C4-2B (cell line): ENCODE data around the gene MVB12B.

Experiments
- H3K27ac ChIP-seq: fragments of 450-650 bp; 2 replicates; pipeline ENCODE4 v1.5.1; 2017
- ZFX ChIP-seq: fragments of 450-650 bp; IDR thresholded peaks from 2 replicates; pipeline ENCODE4 v1.6.1; 2017
- TF ChIP-seq, protein P1 (sequence below): fragments of 450-650 bp; conservative IDR thresholded peaks from 2 replicates; pipeline ENCODE4 v1.5.1; 2017; ENCODE audit warnings: mild to moderate bottlenecking

The MVB12B gene

DNA sequence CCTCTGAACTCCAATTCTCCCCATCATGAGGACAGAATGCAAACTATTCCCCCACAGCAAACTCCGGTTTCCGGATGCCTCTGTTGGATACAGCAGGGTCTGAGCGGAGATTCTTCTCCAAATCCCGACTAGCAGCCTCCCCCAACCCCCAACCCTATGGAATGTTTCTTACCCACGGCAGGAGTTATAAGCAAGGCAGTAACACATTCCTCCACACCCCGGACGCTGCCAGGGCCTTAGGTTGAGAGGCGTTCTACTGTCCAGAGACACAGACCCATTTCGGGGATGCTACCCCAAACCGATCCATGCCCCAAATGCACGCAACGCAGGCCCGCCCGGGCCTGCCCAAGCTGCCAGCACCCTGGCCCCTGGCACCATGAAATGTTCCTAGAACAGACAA lies 201.5 kb downstream of the MVB12B start:
- no peak overlapping the region for H3K27ac ChIP-seq
- TF ChIP-seq, protein P1, sequence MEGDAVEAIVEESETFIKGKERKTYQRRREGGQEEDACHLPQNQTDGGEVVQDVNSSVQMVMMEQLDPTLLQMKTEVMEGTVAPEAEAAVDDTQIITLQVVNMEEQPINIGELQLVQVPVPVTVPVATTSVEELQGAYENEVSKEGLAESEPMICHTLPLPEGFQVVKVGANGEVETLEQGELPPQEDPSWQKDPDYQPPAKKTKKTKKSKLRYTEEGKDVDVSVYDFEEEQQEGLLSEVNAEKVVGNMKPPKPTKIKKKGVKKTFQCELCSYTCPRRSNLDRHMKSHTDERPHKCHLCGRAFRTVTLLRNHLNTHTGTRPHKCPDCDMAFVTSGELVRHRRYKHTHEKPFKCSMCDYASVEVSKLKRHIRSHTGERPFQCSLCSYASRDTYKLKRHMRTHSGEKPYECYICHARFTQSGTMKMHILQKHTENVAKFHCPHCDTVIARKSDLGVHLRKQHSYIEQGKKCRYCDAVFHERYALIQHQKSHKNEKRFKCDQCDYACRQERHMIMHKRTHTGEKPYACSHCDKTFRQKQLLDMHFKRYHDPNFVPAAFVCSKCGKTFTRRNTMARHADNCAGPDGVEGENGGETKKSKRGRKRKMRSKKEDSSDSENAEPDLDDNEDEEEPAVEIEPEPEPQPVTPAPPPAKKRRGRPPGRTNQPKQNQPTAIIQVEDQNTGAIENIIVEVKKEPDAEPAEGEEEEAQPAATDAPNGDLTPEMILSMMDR, result no peak
- no peak for TF ChIP-seq ZFX

DNA sequence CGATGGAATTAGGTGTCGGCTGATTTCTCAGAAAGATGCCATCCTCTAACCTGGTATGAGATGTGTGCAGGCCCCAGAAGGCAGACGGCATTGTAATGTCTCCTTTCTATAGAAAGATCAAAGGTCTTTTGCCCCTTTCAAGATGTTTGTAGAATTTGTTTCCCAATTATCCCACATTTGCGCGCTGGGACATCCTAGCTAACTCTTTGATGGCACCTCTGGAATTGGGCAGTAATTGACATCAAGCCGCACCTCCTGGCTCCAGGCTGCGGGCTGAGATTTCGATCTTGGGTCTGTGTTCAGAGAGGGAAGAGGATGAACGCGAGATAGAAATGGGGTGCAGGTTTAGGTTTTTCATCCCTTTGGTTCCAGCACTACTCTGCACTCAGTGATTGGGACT lies 202.3 kb downstream of the MVB12B start:
- no peak overlapping the region for H3K27ac ChIP-seq
- TF ChIP-seq ZFX, result no peak
- TF ChIP-seq, protein P1, result no peak

DNA sequence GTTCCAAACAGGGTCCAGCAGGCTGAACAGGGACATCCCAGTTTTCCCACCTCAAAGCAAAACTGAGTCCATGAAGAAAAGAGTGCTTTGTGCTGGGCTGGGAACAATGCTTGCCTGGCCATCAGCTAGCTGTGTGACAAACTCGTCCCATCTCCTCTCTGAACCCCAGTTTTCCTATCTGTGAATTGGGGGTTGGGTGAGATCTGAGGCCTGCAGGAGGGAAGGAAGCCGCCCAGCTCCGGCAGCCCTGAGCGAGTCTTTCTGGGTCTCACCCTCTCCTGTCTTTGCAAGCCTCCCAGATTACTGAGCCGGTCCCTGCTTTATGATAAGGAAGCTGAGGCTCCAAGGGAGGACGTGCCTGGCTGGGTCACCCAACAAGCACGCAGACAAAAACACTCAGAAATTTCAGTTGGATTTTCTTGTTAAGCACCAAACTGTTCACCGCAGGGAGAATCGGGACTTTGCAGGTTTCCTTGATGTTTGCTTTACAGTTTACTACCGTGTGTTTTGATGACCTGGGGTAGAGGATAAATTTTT lies 204.5 kb downstream of the MVB12B start:
- H3K27ac ChIP-seq, result no peak overlapping the region
- TF ChIP-seq, protein P1, result no peak
- TF ChIP-seq ZFX, result no peak

DNA sequence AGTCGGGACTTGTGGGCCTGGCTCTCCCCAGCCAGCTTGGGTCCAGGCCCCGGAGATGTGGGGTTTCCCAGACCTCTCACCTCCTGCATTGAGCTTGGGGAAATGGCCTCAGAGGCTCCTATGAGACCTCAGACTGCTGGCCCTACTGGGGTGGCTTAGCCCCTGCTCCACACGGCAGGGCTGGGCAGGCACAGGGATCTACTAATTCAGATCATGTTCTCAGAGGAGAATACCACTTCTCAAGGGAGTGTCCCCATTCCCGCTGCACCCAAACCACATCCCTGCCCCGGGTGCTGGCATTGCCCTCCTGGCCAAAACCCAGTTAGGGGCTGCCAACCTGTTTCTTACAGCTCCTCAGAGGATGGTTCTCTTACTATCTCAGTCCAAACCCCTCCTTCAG lies 205.0 kb downstream of the MVB12B start:
- H3K27ac ChIP-seq, result no peak overlapping the region
- TF ChIP-seq, protein P1, result no peak
- no peak for TF ChIP-seq ZFX

DNA sequence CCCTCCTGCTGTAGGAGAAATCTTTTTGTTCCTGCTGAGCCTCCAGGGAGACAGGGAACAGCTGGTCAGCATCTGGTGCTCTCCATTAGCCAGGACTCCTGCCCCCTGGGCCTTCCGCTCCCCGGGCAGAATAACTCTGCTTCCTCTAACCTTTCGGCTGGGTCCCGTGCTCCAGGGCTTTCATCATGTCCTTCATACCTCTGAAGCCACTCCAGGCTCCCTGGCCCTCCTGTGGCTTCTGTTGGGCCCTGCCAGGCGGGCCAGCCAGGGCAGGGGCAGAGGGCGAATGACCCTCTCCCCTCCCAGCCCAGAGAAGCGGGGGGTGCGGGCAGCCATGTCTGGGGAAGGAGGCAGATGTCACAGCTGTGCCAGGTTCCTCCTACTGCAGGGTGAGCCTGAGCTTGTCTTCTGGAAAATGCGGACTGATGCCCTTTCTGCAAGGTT lies 205.4 kb downstream of the MVB12B start:
- no peak overlapping the region for H3K27ac ChIP-seq
- TF ChIP-seq ZFX, result no peak
- TF ChIP-seq, protein P1, result no peak

DNA sequence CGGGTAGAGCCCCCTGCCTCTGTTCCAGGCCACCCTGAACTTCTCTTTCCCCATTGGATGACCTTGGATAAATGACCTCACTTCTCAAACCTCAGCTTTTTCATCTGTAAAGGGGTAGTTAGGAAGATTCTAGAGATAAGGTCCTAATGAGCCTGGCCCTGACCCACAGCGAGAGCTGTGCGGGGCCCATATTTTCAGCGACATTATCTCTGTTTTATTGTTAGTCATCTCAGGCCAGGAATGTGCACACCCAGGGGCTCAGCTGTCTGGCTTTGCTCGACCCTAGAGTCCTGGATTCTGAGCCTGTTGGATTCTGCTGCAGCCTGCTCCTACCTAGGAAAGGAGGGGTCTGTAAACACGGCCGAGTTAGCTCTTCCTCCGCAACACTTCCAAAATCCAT lies 205.9 kb downstream of the MVB12B start:
- no peak overlapping the region for H3K27ac ChIP-seq
- TF ChIP-seq ZFX, result no peak
- TF ChIP-seq, protein P1, result no peak

DNA sequence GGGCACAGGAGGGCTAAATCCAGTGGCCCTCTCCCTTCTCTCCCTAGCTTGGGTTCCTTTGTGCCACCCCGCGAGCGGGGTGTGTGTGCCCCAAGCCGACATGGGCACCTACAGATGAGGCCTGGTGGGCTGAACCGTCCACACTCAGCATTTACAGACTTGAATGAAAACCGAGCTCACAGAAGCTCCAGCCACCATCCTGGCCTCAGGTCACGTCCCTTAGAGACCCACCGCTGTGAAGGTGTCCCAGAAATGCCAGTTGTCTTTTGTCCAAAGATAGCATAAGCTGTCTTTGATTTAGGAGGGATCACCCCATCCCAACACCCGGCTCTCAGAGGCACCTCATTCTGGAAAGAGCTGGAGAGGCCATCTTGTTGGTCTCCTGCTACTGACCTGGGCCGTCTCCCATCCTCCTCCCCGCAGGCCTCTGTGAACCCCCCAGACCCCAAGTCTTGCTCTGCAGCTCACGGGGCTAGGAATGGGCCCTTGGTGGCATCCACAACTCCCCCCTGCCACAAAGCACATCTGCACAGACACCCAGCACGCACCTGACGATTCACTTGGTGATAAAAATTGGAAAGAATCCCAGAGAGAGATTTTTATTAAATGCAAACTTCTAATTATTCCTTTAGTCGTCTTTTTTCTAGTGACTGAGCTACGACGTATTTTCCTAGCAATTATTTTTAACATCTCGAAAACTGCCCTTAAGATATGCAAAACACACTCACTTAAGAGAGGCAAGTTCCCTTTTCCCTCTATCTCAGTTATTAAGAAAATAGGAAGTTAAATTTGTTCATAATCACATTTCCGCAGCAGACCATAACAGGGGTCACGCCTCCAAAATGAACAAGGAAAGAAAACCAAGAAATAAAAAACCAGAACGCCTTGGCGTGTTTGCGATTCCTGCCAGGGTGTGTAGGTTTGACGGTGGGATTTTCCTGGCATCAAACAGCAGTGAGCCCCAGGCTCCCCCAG lies 206.6 kb downstream of the MVB12B start:
- no peak for TF ChIP-seq ZFX
- TF ChIP-seq, protein P1, result no peak
- no peak overlapping the region for H3K27ac ChIP-seq
